Cortex of kidney (tissue), 1 donor: ENCODE results near the gene TRAF1.

Experiments used
- DNase-seq: peaks from one replicate; lab custom pipeline; 2025; lab: John Stamatoyannopoulos, UW

The TRAF1 gene

DNA sequence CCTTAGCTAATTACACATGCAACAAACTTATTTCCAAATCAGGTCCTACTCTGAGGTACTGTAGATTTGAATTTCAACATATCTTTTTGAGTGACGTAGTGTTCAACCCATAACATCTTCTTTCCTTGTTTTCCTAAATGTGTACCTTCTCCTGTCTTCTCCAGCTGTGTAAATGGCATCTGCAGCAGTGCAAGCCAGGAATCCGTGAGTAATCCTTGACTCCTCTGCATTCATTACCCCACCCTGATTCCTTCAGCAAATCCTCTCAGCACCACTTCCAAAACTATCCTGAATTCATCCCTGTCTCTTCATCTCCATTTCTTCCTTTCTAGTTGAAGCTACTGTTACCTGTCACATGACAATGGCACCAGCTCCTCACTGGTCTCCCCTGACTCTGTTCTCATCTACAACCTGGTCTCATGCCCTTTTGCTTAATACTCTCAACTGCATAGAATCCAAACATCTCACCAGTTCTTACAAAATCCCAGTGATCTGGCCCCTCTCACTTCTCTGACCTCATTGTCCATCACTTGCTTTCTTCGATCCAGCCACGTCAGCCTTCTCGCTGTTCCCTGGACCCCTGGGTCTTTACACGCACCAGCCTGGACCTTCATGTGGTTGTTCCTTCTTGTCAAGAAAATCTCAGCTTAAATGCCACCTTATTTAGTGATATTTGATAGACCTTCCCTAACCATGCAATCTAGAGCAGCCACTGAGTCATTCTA is 14.6 kb upstream of the TRAF1 start:
- DNase-seq = no peak

DNA sequence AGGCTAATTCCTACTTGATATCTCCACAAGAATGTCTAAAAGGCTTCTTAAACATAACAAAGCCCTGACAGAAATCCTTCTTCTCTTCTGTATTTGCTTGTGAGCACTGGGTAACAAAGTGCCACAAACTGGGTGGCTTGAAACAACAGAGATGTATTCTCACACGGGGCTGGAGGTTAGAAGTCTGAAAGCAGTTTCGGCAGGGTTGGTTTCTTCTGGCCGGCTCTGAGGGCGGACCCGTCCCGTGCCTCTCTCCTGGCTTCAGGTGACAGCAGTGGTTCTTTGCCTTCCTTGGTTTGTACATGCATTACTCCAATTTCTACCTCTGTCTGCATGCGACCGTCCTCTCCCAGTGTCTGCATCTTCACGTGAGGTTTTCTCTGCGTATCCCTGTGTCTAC is 14.0 kb upstream of the TRAF1 start:
- no peak for DNase-seq

- DNase-seq = no peak
Observed at GRCh38 chr9:120938851-120939250, 12.3 kb upstream of the TRAF1 start.

DNA sequence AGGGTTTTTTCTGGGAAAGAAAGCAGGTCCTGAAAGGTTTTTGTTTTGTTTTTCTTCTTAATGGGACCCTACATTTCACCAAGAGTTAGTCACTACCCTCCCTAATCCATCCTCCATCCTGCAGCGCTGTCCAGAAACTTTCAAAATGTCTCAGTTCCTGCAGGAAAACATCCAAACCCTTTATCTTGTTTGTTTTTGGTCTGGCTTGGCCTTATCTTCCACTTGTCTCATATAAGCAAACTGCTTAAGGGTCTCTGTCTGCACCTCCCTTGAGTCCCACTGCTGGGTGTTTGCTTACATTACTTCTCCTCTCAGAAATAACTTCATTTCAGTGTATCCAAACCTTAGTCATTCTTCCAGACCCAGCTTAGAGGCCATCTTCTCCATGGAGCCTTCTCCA is 11.0 kb upstream of the TRAF1 start:
- DNase-seq = no peak

- DNase-seq = no peak
Observed at GRCh38 chr9:120937127-120937526, 10.5 kb upstream of the TRAF1 start.

GRCh38 chr9:120936764-120937122 is 10.1 kb upstream of the TRAF1 start:
- no peak for DNase-seq

DNA sequence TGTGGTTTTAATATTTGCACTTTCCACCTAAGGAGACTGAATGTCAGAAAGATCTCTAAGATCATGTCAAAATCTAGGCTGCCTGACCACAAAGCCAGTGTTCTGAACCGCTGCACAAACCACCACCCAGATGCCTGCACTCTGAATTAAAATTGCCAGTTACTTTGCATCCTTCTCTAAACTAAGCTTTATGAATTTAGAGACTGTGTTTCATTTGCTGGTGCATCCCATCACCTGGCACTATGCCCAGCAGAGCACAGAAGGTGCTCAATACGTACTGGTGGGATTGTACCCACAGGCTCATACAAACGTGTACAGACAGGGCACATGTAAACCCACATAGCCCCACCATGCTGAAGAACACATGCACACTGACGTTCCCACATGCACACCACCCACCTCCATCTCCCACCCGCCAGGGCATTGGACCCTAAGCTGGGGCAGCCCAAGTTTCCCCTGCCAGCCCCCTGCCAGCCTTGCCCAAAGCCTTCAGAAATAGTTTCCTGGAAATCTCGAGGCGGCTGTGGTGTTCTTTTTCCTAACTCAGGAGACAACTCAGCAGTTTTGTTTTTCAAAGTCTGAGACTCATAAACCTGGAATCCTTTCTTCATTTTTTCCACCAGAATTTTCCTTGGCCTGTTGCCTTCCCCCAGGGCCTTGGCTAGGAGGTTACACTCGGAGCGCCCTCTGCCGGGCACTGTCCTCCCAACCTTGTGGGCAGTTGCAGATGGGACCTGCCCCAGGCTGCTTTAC is 9.6 kb upstream of the TRAF1 start:
- no peak for DNase-seq

GRCh38 chr9:120935383-120935857 is 8.8 kb upstream of the TRAF1 start:
- DNase-seq = no peak

- DNase-seq = no peak
Observed at GRCh38 chr9:120934281-120934680, 7.7 kb upstream of the TRAF1 start.

DNA sequence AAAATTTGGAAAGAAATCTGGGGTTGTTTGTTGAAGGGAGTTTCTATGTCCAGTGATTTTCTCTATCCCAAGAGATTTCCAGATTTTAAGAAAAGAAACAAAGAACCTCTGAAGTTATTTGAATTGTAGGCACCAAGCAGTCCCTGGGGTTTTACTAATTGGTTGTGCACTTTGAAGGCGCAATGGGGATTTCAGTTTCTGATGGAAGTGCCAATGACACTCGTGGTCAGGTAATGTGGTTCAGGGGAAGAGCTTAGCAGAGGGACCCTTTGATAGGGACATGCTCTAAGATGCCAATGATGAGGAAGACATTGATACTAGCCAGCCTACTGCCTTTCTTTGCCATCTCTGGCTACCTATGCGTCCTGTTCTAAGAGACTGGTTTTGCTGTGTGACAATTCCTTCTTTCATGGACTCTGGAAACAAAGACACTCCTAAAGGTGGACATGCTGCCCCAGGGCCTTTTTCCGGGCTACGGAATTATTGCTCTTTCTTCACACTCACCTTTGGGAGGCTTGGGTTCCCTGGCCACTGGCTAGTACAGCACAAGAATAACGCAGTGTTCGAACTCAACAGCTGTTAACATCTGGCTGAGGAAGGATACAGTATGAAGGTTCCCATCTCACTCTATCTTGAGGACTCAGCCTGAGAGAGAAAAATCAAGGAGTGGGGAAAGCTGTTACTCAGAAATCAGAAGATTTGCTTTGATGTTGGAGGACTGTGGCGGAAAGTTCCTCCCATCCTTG is 6.9 kb upstream of the TRAF1 start:
- DNase-seq = no peak

GRCh38 chr9:120932086-120932823 is 5.7 kb upstream of the TRAF1 start:
- DNase-seq = no peak

DNA sequence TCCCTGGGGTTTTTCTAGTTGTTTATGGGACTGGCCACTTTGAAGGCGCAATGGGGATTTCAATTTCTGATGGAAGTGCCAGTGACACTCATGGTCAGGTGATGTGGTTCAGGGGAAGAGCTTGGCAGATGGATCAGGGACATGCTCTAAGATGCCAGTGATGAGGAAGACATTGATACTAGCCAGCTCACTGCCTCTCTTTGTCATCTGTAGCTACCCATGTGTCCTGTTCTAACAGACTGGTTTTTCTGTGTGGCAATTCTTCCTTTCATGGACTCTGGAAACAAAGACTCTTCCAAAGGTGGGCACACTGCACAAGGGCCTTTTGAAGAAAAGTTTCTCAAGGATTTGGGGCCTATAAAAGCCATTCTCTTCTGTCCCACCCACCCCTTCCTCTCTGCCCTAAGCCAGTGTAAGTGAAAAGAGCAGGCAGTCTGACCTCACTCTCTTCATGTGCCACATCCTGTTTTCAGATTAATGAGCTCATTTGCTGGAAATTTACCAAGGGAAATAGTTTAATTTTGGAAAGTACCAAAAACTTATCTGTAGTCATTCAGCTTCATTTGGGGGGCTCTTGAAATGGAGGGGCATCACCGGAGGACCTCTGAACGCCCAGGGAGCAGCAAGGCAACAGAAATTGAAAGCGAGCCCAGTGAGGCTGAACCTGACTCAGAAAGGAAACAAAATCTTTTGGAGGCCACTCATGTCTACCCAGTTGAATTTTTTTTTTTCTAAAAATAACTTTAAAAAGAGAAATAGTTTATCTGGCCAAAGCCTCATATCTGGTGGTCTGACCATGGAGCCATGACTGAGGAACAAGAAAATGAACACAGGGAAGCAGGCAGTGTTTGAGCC is 4.9 kb upstream of the TRAF1 start:
- no peak for DNase-seq

DNA sequence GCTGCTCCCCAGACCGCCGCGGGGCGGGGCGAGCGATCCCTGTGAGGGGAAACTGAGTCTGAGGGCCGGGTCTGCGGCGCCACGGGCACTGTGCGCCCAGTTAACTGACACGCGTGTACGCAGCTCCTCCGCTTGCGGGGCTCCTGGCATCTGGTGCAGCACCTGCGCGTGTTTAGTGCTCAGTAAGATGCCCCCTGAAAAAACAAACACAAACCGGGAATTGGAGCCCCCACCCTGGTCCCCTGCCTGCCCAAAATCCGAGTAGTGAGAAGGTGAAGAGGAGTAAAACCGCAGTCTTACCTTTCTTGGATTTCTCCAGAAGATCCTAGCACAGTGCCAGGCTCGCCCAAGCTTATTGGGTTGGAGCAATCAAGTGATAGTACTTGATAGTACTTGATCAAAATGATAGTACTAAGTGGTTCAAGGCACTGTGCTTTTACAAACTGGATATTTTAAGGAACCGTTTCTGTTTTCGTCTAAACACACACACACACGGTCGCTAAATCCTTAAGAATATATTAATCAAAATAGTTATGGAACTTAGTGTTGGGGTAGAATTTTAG is 2.7 kb upstream of the TRAF1 start:
- DNase-seq = no peak

DNA sequence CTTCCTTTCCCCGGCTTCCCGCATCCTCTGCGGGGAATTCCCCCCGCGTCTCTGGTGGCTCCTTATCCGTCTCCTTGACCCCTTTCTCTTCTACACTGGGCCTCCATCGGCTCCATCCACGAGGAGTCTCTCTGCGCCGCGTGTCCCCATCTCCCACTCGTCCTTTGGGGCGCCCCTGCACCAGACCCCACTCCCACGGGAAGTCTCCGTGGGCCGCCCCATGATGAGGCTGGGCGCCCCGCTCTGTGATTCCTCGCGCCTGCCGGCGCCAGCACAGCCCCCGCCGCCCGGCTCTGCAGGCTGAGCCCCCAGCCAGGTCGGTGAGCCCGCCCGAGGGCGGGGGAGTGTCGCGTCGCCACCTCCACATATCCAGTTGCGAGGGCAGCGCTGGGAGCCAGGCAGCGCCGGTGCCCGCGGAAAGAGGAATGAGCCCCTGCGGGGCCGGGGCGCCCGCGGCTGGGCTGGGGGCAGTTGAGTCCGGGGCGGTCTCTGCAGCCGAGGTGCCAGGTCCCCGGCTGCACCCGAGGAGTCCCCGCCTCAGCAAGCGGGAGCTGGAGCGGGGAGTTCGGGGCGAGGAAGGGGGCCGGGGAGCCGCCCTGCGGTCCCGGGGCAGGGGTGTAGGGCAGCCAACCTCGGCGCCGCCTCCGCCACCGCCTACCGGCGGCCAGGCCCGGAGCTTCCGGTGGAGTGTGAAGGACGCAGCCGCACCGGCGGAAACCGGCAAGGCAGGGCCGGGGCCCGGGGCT is 2.1 kb upstream of the TRAF1 start:
- no peak for DNase-seq

GRCh38 chr9:120928015-120928482 is 1.5 kb upstream of the TRAF1 start:
- no peak for DNase-seq

DNA sequence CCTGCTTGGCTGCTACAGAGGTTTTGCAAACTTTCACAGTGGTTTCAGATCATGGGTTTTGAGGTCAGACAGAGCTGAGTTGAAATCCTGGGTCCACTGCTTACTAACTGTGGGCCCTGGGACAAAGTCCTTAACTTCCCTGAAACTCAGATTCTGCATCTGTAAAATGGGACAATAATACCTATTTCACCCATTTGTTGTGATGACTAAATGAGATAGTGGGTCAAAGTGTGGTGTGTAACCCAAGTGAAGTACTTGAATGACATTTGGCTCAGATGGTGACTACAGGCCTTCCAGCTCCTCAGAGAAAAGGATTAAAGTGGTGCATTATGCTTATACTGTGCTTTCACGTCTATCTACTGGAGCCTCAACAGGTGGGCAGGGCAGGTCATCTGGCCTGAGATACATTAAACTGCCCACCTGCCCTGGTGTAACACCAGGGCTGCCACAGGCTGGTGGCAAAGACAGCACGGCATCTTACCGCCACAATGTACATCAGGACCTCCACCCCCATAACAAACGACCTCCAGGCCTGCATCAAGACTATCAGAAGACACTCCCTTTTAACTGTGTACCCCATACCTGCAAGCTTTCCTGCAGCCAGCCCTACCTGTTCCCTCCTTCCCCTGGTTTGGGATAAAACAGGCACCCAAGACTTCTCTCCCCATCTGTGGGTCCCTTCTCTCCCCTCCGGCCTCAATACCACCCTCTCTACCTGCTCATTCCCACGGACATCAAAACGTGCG is 846 bp upstream of the TRAF1 start:
- DNase-seq = no peak

- no peak for DNase-seq
Observed at GRCh38 chr9:120925535-120926396, 830 bp downstream of the TRAF1 start.
